T-helper 1 cell treated with Interleukin-12 subunit alpha and Interleukin-12 subunit beta and Interleukin-4 antibody, amounts not matched to agents 30 ng/mL and 1 ng/mL, for 36 hours (primary cell): ENCODE measurements around the gene RPA3. TPM values are rescaled to one million over a fixed set of nuclear protein-coding genes. Genes with fewer than 3 reads are reported as not detected.

Experiments used
- intact Hi-C: fragments of 100-400 bp; cut with micrococcal nuclease; formaldehyde crosslinking; loops from one replicate; pipeline ENCODE4 v1.15.1; 2024
- total RNA-seq: library from RNA; stranded (reverse); gene quantifications from 2 replicates; pipeline ENCODE4 v1.2.3, GENCODE V29; 2022

The RPA3 gene
- total RNA-seq, 1 donor from 2014 or later: 69.7 TPM

- intact Hi-C loops: no loop called here
These were observed 14.3 kb upstream of the RPA3 start for GRCh38 chr7:7732621-7733281.

- intact Hi-C loops: no loop called here
These were observed 13.3 kb upstream of the RPA3 start for GRCh38 chr7:7731732-7732131.

- intact Hi-C loops: no loop called here
These were observed 2.6 kb upstream of the RPA3 start for GRCh38 chr7:7720750-7721621.

GRCh38 chr7:7720193-7720592 lies 1.8 kb upstream of the RPA3 start:
- intact Hi-C loops: no loop called here

GRCh38 chr7:7719236-7719635 lies 829 bp upstream of the RPA3 start:
- intact Hi-C loops: loop anchor here (1.0 to 2.0 kb wide), 6 partner anchors 38 to 408 kb away; partner anchors contain the start of genes GLCCI1 and UMAD1

- intact Hi-C loops: no loop called here
These were observed 4.7 kb downstream of the RPA3 start for GRCh38 chr7:7713730-7714129.

- intact Hi-C loops: no loop called here
These were observed 7.9 kb downstream of the RPA3 start for GRCh38 chr7:7710469-7710868.

GRCh38 chr7:7709291-7709690 lies 9.1 kb downstream of the RPA3 start:
- intact Hi-C loops: no loop called here

GRCh38 chr7:7707806-7708205 lies 10.6 kb downstream of the RPA3 start:
- intact Hi-C loops: no loop called here

GRCh38 chr7:7707246-7707645 lies 11.2 kb downstream of the RPA3 start:
- intact Hi-C loops: no loop called here

GRCh38 chr7:7706556-7707172 lies 11.7 kb downstream of the RPA3 start:
- intact Hi-C loops: no loop called here

GRCh38 chr7:7706101-7706511 lies 12.3 kb downstream of the RPA3 start:
- intact Hi-C loops: no loop called here

- intact Hi-C loops: no loop called here
These were observed 13.1 kb downstream of the RPA3 start for GRCh38 chr7:7705318-7705717.

- intact Hi-C loops: no loop called here
These were observed 13.5 kb downstream of the RPA3 start for GRCh38 chr7:7704867-7705266.

- intact Hi-C loops: no loop called here
These were observed 15.0 kb downstream of the RPA3 start for GRCh38 chr7:7703427-7703826.

- intact Hi-C loops: no loop called here
These were observed 15.6 kb downstream of the RPA3 start for GRCh38 chr7:7702826-7703225.

- intact Hi-C loops: no loop called here
These were observed 16.9 kb downstream of the RPA3 start for GRCh38 chr7:7701527-7701926.

GRCh38 chr7:7699970-7700369 lies 18.4 kb downstream of the RPA3 start:
- intact Hi-C loops: no loop called here

- intact Hi-C loops: no loop called here
These were observed 19.0 kb downstream of the RPA3 start for GRCh38 chr7:7699380-7699779.

GRCh38 chr7:7698930-7699329 lies 19.5 kb downstream of the RPA3 start:
- intact Hi-C loops: no loop called here

GRCh38 chr7:7696458-7697119 lies 21.8 kb downstream of the RPA3 start:
- intact Hi-C loops: no loop called here
